GM23338 (cell line): ENCODE results near the gene PDIK1L.

Experiments used
- EZH2 ChIP-seq: fragments of 200-600 bp; sonication (generic); IDR thresholded peaks from one replicate; pipeline ENCODE4 v1.8.0; 2017; ENCODE audit warnings: antibody characterized with exemption, mild to moderate bottlenecking, low read depth; ENCODE audit not compliant: unreplicated experiment
- EZH2phosphoT487 ChIP-seq: fragments of 200-600 bp; sonication (generic); IDR thresholded peaks from one replicate; pipeline ENCODE4 v1.8.1; 2018; ENCODE audit warnings: antibody characterized with exemption; ENCODE audit not compliant: unreplicated experiment
- JUNB ChIP-seq: IDR thresholded peaks from one replicate; pipeline ENCODE4 v1.6.1; 2016; ENCODE audit warnings: antibody characterized with exemption; ENCODE audit not compliant: unreplicated experiment
- POLR2AphosphoS5 ChIP-seq: IDR thresholded peaks from 2 replicates; pipeline ENCODE4 v1.6.1; 2016; ENCODE audit warnings: antibody characterized with exemption, low read depth
- STAT1 ChIP-seq: IDR thresholded peaks from one replicate; pipeline ENCODE4 v1.6.1; 2016; ENCODE audit warnings: antibody characterized with exemption; ENCODE audit not compliant: unreplicated experiment
- ZNF114 ChIP-seq: fragments of 250-450 bp; sonication (Bioruptor Pico); IDR thresholded peaks from 2 replicates; pipeline ENCODE4 v1.5.0; 2020; ENCODE audit warnings: mild to moderate bottlenecking, moderate library complexity
- TF ChIP-seq, protein P1 (sequence below), 2 experiments: fragments of 200-600 bp in 1 of 2; sonication (generic) in 1 of 2; conservative IDR thresholded peaks; 2 replicates each; pipeline versions ENCODE4 v1.5.1 to v1.6.1; 2016 to 2017; ENCODE audit warnings: antibody characterized with exemption in 2 of 2, low read depth in 2 of 2, mild to moderate bottlenecking in 2 of 2, moderate library complexity in 1 of 2

DNA sequence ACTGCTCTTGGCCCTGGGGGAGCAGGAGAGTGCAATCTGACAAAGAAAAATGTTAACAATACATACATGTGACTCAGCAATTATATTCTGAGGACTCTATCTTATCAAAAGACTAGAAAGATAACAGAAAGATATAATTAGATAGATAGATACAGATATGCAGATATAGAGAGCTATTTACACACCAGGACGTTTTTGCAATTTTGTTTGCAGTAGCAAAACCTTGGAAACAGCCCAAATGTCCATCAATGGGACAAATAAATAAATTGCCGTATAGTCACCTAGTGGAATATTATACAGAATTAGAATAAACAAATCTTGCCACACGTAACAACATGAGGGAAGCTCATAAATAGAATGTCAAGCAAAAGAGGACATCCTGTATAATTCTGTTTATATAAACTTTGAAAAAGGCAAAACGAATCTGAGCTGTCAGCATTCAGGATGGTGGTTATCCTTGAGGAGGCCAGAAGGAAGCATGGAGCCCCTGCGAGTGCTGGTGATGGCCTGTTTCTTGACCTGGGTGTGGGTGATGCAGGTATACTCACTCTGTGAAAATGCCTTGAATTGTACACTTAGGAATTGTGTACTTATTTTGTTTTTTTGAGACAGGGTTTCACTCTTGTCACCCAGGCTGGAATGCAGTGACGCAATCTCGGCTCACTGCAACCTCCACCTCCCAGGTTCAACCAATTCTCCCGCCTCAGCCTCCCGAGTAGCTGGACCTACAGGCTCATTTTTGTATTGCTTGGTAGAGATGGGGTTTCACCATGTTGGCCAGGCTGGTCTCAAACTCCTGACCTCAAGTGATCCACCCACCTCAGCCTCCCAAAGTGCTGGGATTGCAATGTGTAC lies 31.4 kb upstream of the PDIK1L start:
- TF ChIP-seq EZH2 (no peak), POLR2AphosphoS5 (no peak), EZH2phosphoT487 (no peak), ZNF114 (no peak), STAT1 (no peak), JUNB (no peak)
- TF ChIP-seq, protein P1, sequence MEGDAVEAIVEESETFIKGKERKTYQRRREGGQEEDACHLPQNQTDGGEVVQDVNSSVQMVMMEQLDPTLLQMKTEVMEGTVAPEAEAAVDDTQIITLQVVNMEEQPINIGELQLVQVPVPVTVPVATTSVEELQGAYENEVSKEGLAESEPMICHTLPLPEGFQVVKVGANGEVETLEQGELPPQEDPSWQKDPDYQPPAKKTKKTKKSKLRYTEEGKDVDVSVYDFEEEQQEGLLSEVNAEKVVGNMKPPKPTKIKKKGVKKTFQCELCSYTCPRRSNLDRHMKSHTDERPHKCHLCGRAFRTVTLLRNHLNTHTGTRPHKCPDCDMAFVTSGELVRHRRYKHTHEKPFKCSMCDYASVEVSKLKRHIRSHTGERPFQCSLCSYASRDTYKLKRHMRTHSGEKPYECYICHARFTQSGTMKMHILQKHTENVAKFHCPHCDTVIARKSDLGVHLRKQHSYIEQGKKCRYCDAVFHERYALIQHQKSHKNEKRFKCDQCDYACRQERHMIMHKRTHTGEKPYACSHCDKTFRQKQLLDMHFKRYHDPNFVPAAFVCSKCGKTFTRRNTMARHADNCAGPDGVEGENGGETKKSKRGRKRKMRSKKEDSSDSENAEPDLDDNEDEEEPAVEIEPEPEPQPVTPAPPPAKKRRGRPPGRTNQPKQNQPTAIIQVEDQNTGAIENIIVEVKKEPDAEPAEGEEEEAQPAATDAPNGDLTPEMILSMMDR (conservative IDR thresholded peaks at IDR 0.05; ENCODE audit: low read depth in 2 of 2), result no peak
